GM10266 (cell line): ENCODE measurements around the gene C10orf90.

Experiments
- DNase-seq: peaks from one replicate; pipeline ENCODE4 v3.0.0; 2012; ENCODE audit errors: extremely low spot score
- TF ChIP-seq, protein P1 (sequence below): IDR thresholded peaks from 2 replicates; pipeline ENCODE4 v1.5.1; 2012; ENCODE audit warnings: mild to moderate bottlenecking, low read depth; ENCODE audit not compliant: control insufficient read depth, insufficient read depth; ENCODE audit errors: missing control alignments

Gene C10orf90

GRCh38 chr10:126580873-126581647 is 89.4 kb downstream of the C10orf90 start:
- TF ChIP-seq, protein P1, sequence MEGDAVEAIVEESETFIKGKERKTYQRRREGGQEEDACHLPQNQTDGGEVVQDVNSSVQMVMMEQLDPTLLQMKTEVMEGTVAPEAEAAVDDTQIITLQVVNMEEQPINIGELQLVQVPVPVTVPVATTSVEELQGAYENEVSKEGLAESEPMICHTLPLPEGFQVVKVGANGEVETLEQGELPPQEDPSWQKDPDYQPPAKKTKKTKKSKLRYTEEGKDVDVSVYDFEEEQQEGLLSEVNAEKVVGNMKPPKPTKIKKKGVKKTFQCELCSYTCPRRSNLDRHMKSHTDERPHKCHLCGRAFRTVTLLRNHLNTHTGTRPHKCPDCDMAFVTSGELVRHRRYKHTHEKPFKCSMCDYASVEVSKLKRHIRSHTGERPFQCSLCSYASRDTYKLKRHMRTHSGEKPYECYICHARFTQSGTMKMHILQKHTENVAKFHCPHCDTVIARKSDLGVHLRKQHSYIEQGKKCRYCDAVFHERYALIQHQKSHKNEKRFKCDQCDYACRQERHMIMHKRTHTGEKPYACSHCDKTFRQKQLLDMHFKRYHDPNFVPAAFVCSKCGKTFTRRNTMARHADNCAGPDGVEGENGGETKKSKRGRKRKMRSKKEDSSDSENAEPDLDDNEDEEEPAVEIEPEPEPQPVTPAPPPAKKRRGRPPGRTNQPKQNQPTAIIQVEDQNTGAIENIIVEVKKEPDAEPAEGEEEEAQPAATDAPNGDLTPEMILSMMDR: no peak
- no peak for DNase-seq

DNA sequence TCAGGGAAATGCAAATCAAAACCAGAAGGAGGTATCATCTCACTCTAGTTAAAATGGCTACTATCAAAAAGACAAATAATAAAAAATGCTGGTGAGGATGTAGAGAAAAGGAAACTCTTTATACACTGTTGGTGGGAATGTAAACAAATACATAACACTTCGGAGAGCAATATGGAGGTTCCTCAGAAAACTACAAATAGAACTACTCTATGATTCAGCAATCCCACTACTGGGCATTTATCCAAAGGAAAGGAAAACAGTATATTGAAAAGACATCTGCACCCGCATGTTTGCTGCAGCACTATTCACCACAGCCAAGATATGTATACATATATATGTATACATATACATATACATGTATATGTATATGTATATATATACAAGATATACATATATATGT is 94.2 kb downstream of the C10orf90 start:
- DNase-seq: no peak
- TF ChIP-seq, protein P1: no peak

DNA sequence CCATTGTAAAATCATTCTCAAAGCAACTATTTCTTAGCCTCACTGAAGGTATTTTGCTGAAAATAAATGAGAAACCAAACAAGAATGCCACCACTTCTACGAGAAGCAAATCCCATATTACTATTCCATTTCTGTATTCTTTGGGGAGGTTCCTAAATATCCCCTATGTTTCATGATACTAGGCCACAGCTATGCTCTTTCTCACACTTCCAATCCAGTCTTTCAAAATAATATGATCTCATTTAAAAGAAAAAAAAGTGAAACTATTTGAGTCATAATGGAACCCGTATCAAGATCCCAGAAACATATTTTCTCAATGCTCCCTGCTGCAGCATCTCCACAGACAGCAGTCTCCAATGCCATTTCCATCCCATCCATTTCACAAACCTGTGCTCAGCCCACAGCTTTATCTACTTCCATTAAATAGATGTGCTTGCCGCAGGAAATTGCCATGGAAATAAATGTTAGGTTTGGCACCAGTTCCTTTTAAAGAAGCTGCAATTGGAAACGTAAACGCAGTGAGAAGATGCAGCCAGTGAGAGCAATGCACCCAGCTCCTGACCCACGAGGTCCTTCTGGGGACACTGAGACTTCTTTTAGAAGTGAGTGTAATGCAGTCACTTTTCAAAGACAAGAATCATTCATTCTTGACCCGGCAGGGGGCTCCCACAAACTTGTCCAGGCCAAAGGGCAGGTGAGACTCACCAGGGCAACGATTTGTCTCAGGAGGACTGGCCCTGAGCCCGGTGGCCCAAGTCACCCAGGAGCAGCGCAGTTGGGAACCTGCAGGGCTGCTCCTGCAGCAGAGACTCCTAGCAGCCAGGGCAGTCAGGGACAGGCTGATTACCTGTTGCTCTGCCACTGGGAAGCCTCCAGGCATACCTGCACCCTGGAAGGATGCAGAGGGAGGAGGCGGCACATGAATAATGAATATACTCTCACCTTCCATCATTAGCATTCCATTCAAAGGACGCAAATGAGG is 99.6 kb downstream of the C10orf90 start:
- TF ChIP-seq, protein P1: no peak
- DNase-seq: no peak

DNA sequence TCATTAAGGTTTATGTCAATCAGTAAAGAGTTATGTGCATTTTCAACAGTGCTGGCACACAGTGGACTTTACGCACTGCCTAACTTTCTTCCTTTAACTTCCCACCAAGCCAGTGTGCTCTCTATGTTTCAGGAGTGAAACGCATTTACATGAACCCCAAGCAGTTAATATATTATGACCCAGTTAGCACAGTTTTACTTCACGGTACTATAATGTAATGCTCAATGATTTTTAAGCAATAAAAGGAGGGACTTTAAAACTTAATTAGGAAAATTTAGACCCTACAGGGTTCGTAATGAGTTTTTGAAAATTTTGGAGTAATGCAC is 100.3 kb downstream of the C10orf90 start:
- TF ChIP-seq, protein P1: no peak
- DNase-seq: no peak

DNA sequence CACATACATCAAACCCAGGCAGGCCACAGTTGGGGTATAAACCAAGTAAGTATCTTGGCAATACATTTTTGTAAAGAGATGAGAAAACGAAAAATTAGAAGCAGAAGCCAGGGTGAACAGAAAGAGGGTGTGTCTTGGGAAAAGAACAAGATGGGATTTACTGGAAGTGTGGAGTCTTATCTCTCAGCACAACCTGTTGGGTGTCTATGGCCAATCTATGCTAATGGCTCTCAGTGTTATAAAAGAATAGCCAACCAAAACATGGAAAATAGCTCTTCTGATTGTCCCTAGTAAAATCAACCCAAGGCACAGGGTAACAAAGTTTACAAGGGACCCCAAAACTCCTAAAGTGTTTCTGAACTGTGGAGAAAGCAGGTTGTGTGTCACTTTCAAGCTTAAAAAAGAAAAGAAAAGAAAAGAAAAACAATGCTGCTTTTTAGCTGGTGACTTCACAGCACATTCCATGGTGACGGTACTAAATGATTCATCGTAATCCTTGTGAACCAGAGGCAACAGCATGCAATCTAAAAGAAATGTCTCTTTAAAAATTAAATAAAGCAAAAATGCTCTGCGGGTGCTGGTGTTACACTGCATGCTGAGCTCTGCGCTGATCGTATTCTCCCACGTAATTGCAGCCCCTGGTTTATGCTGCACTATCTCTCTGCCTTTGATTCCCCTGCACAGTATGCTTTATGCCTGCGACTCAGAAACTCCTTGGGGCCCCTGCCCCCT is 100.8 kb downstream of the C10orf90 start:
- TF ChIP-seq, protein P1: no peak
- no peak for DNase-seq

DNA sequence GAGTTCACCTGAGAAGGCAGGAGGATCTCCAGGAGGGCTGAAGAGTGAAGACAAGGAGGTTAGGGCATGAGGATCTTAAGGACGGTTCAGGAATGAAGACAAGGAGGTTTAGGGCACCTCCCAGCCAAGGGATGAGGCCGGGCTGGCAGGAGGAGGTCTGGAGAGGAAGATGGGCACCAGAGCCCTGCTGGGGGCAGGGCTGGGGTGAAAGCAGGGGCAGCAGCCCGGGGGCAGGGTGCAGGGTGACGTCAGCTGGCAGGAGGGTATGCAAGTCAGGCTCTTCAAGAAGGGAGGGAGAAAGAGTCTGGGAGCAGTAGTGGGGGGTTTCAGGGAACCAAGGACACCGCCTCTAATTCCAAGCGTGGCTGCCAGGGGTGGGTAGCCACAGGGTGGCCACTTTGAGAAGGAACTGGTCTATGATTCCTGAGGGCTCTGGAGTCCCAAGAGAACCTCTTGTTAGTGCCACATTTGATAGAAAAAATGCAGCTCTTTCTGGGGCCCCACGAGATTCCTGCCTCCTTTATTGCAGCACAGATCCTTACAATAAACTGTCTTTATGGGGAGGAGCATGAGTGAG is 101.6 kb downstream of the C10orf90 start:
- TF ChIP-seq, protein P1: no peak
- no peak for DNase-seq
